ENCODE measurements around the gene COX4I2. TPM values are rescaled to one million over a fixed set of nuclear protein-coding genes. Genes with fewer than 3 reads are reported as not detected.

COX4I2 gene
- total and polyA plus RNA-seq, 4 donors = 0.35 to 0.81 (median 0.59) TPM; not detected in 1

DNA sequence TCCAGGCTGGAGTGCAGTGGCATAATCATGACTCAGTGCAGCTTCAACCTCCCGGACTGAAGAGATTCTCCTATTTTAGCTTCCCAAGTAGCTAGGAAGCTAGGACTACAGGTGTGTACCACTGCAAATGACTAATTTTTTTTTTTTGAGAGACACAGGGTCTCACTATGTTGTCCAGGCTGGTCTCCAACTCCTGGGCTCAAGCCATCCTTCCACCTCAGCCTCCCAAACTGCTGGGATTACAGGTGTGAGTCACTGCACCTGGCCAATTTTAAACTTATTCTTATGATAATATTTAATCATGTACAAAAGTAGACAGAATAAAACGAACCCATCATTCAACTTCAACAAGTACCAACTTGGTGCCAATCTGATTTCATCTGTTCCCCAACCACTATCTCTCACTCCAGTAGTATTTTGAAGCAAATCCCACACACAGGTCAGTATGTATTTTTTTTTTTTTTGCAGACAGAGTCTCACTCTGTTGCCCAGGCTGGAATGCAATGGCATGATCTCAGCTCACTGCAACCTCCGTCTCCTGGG, 52.5 kb downstream of the COX4I2 start:
- TF ChIP-seq, protein P1, sequence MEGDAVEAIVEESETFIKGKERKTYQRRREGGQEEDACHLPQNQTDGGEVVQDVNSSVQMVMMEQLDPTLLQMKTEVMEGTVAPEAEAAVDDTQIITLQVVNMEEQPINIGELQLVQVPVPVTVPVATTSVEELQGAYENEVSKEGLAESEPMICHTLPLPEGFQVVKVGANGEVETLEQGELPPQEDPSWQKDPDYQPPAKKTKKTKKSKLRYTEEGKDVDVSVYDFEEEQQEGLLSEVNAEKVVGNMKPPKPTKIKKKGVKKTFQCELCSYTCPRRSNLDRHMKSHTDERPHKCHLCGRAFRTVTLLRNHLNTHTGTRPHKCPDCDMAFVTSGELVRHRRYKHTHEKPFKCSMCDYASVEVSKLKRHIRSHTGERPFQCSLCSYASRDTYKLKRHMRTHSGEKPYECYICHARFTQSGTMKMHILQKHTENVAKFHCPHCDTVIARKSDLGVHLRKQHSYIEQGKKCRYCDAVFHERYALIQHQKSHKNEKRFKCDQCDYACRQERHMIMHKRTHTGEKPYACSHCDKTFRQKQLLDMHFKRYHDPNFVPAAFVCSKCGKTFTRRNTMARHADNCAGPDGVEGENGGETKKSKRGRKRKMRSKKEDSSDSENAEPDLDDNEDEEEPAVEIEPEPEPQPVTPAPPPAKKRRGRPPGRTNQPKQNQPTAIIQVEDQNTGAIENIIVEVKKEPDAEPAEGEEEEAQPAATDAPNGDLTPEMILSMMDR (IDR thresholded peaks at IDR 0.05; ENCODE audit: low read depth, low read length, missing input control) = no peak
- no peak for TF ChIP-seq NR2F2 (IDR thresholded peaks at IDR 0.05)
- Histone ChIP-seq H3K36me3 (ENCODE audit: control insufficient read depth in 4 of 4, insufficient read depth in 3 of 4, low read depth in 1 of 4, low read length in 3 of 4) (peaks cover 0 to 20% (median 6%) of the 10 kb centered on the region in 4 donors), H3K4me3 (ENCODE audit: low read depth in 1 of 3, low read length in 3 of 3) (no peak overlapping the region), H3K27ac (ENCODE audit: low read depth in 1 of 2, low read length in 2 of 2) (no peak overlapping the region), H3K27me3 (ENCODE audit: control insufficient read depth in 4 of 4, insufficient read depth in 4 of 4, low read length in 3 of 4) (no peaks in the 10 kb centered on the region), H3K4me1 (ENCODE audit: control insufficient read depth in 4 of 4, insufficient read depth in 4 of 4, low read length in 3 of 4) (peaks cover 3 to 7% (median 4%) of the 10 kb centered on the region in 4 donors), H3K9me3 (ENCODE audit: control insufficient read depth in 4 of 4, low read length in 3 of 4) (no peaks in the 10 kb centered on the region), H3K9ac (ENCODE audit: low read depth in 1 of 2, low read length in 2 of 2) (no peak overlapping the region)
- 93% methylated on average over 3 of the region's 3 CpGs for WGBS
- DNase-seq (ENCODE audit: low spot score) = no peak

GRCh38 chr20:31691646-31692275, 54.0 kb downstream of the COX4I2 start:
- 67% methylated on average over 1 of the region's 1 CpG for WGBS
- Histone ChIP-seq H3K9ac (ENCODE audit: low read depth in 1 of 2, low read length in 2 of 2) (no peak overlapping the region), H3K27me3 (ENCODE audit: control insufficient read depth in 4 of 4, insufficient read depth in 4 of 4, low read length in 3 of 4) (no peaks in the 10 kb centered on the region), H3K9me3 (ENCODE audit: control insufficient read depth in 4 of 4, low read length in 3 of 4) (no peaks in the 10 kb centered on the region), H3K36me3 (ENCODE audit: control insufficient read depth in 4 of 4, insufficient read depth in 3 of 4, low read depth in 1 of 4, low read length in 3 of 4) (peaks cover 0 to 12% (median 4%) of the 10 kb centered on the region in 4 donors), H3K27ac (ENCODE audit: low read depth in 1 of 2, low read length in 2 of 2) (no peak overlapping the region), H3K4me1 (ENCODE audit: control insufficient read depth in 4 of 4, insufficient read depth in 4 of 4, low read length in 3 of 4) (peaks cover 8 to 21% (median 13%) of the 10 kb centered on the region in 4 donors), H3K4me3 (ENCODE audit: low read depth in 1 of 3, low read length in 3 of 3) (no peak overlapping the region)
- DNase-seq (ENCODE audit: low spot score) = no peak
- no peak for TF ChIP-seq REST (IDR thresholded peaks at IDR 0.05)
- TF ChIP-seq RAD21 (IDR thresholded peaks at IDR 0.05) = no peak
- TF ChIP-seq EGR1 (IDR thresholded peaks at IDR 0.05; ENCODE audit: low read depth in 2 of 2) = no peak
- TF ChIP-seq NR2F2 (IDR thresholded peaks at IDR 0.05) = no peak
- TF ChIP-seq TAF1 (conservative IDR thresholded peaks at IDR 0.05) = no peak
- TF ChIP-seq RXRA (IDR thresholded peaks at IDR 0.05) = no peak
- TF ChIP-seq GABPA (IDR thresholded peaks at IDR 0.05 in 1 of 2, conservative IDR thresholded peaks at IDR 0.05 in 1 of 2) = no peak
- no peak for TF ChIP-seq FOXA1 (IDR thresholded peaks at IDR 0.05)
- no peak for TF ChIP-seq HNF4G (IDR thresholded peaks at IDR 0.05)
- TF ChIP-seq JUND (IDR thresholded peaks at IDR 0.05) = no peak
- TF ChIP-seq, protein P1 (IDR thresholded peaks at IDR 0.05; ENCODE audit: low read depth, low read length, missing input control) = no peak
- TF ChIP-seq ATF3 (IDR thresholded peaks at IDR 0.05) = no peak

Measured in liver (tissue), 9 donors.